ENCODE results near the gene MACROD2. TPM values are rescaled to one million over a fixed set of nuclear protein-coding genes. Genes with fewer than 3 reads are reported as not detected.

MACROD2 gene
- total and polyA plus RNA-seq, 2 of the 4 experiments (the other 2 are of a cell fraction) = not detected

- Histone ChIP-seq H4K91ac (ENCODE audit: insufficient read depth, low read depth, low read length) (no peak overlapping the region), H2BK5ac (ENCODE audit: low read depth, low read length, poor library complexity, severe bottlenecking) (no peak overlapping the region), H3K9ac (ENCODE audit: low read depth, low read length) (no peak overlapping the region), H3K9me1 (ENCODE audit: insufficient read depth, low read length) (no peaks in the 10 kb centered on the region), H4K8ac (ENCODE audit: low read depth in 2 of 2, low read length in 2 of 2) (no peak overlapping the region), H2AFZ (replicated peaks; ENCODE audit: low read length, poor library complexity) (no peak overlapping the region), H3K18ac (ENCODE audit: low read depth, low read length) (no peak overlapping the region), H2BK20ac (ENCODE audit: low read depth, low read length) (no peak overlapping the region), H3K4ac (ENCODE audit: low read depth, low read length) (no peak overlapping the region), H3K23ac (ENCODE audit: low read depth, low read length) (no peak overlapping the region), H4K20me1 (ENCODE audit: insufficient read depth, low read length) (no peaks in the 10 kb centered on the region), H3K27ac (ENCODE audit: insufficient read depth, low read length) (no peak overlapping the region), H3K14ac (replicated peaks; ENCODE audit: low read depth, low read length) (no peak overlapping the region), H2AK5ac (ENCODE audit: low read depth, low read length) (no peak overlapping the region), H3K4me2 (ENCODE audit: low read depth, low read length) (no peak overlapping the region), H3K56ac (ENCODE audit: extremely low read depth, insufficient read depth, low read length) (no peak overlapping the region), H3K36me3 (ENCODE audit: control insufficient read depth, insufficient read depth, low read length) (no peaks in the 10 kb centered on the region), H3K79me1 (ENCODE audit: low read depth in 1 of 2, low read length in 2 of 2) (no peaks in the 10 kb centered on the region), H2AK9ac (replicated peaks; ENCODE audit: low read depth, low read length, poor library complexity) (no peak overlapping the region), H3K9me3 (ENCODE audit: control insufficient read depth, insufficient read depth, low read length) (peaks cover 10% of the 10 kb centered on the region), H4K5ac (ENCODE audit: low read depth, low read length) (no peak overlapping the region), H3K4me3 (ENCODE audit: insufficient read depth, low read depth, low read length) (no peak overlapping the region), H3K27me3 (ENCODE audit: control insufficient read depth, insufficient read depth, low read length) (no peaks in the 10 kb centered on the region), H3K4me1 (ENCODE audit: control insufficient read depth, insufficient read depth, low read length) (no peaks in the 10 kb centered on the region), H2BK15ac (ENCODE audit: low read depth, low read length) (no peak overlapping the region), H2BK120ac (ENCODE audit: low read depth, low read length) (no peak overlapping the region)
- in situ Hi-C loops (cut with MboI; ENCODE audit: low sequenced_read_pairs) (no loop called here), dilution Hi-C loops (cut with HindIII; ENCODE audit: low sequenced_read_pairs, unreplicated experiment) (no loop called here), intact Hi-C loops (cut with micrococcal nuclease) (no loop called here)
- ChIA-PET POLR2A (ENCODE audit: unreplicated experiment) (no interaction called here), CTCF (no interaction called here)
- ATAC-seq (ENCODE audit: low read depth) (no peak), DNase-seq (no peak)
- no TSS peak for BruUV-seq (replicated peaks)
- no CpG with 5 or more reads among the region's 1 CpG for WGBS, 2 experiments (ENCODE audit: extremely low coverage in 2 of 2, insufficient read length in 1 of 2)
- TF ChIP-seq CEBPB (IDR thresholded peaks at IDR 0.05; ENCODE audit: low read depth, low read length) (no peak), CHD1 (IDR thresholded peaks at IDR 0.05; ENCODE audit: low read depth, low read length) (no peak), MXI1 (IDR thresholded peaks at IDR 0.05; ENCODE audit: borderline replicate concordance, low read depth, low read length) (no peak), SMC3 (IDR thresholded peaks at IDR 0.05; ENCODE audit: low read depth, low read length) (no peak), CTCF (conservative IDR thresholded peaks at IDR 0.05; ENCODE audit: low read depth, low read length) (no peak), RCOR1 (IDR thresholded peaks at IDR 0.05; ENCODE audit: insufficient replicate concordance, low read length) (no peak), FOS (IDR thresholded peaks at IDR 0.05; ENCODE audit: low read depth, low read length) (no peak), ELK1 (IDR thresholded peaks at IDR 0.05; ENCODE audit: borderline replicate concordance, low read depth, low read length) (no peak), NFE2L2 (IDR thresholded peaks at IDR 0.05; ENCODE audit: low read depth, low read length) (no peak)
Observed at GRCh38 chr20:15209537-15209936, 1214.2 kb downstream of the MACROD2 start.

Measured in IMR-90 (cell line).